IPS-NIHi11 (cell line): Measurements from ENCODE around the gene SEC23IP.
"Not testable (repeated sequence)": the region's sequence is repeated elsewhere in the genome, so short reads cannot be mapped to it uniquely, and the experiment has no call there.

ENCODE experiments used
- DNase-seq: peaks from one replicate; pipeline ENCODE4 v3.0.0; 2012; ENCODE audit warnings: mixed read lengths, low spot score

Gene SEC23IP

DNA sequence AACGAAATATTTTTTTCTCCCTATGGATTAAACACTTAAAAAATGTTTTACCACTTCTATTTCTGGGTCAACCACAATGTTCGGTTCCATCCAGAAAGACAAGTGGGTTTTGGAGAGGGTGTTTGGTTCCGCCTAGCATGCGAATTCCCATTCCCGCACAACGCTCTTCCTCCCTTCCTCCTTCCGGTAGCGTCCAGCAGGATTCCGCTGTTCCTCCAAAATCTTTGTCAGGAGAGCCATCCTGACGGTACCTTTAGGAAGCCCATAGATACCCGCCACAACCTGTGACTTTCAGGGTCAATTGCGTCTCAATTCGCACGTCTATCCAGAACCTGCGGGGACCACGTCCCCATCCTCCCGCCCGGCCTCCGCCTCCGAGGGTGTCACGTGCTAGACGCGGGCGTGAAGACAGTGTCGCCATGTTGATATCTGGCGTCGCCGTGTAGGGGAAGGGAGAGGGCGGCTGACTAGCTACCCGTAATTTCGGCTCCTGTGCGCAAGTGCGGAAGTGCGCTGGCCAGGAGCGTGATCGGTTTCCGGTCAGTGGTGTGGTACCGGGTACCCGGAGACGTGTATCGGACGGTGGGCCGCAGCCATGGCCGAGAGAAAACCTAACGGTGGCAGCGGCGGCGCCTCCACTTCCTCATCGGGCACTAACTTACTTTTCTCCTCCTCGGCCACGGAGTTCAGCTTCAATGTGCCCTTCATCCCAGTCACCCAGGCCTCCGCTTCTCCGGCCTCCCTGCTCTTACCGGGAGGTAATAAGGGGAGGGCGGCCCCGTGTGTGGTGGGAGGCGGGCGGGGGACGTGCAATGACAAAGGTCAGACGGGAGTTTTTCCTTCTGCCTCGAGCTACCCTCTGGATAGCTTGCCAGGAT lies at the start of gene SEC23IP:
Gene SEC23IP, plus strand, starts transcription at position 543 of the 878 bp plus-strand sequence. Its CDS starts 53 bp downstream, at position 596.
- DNase-seq: peak; percentile 96

GRCh38 chr10:119845656-119846055 lies 46.9 kb upstream of the SEC23IP start:
- DNase-seq: no peak

GRCh38 chr10:119849031-119849789 lies 43.3 kb upstream of the SEC23IP start:
- no peak for DNase-seq

GRCh38 chr10:119849944-119850343 lies 42.6 kb upstream of the SEC23IP start:
- DNase-seq: no peak

- no peak for DNase-seq
These were observed 40.3 kb upstream of the SEC23IP start for GRCh38 chr10:119852277-119852676.

GRCh38 chr10:119852822-119853221 lies 39.7 kb upstream of the SEC23IP start:
- DNase-seq: no peak

DNA sequence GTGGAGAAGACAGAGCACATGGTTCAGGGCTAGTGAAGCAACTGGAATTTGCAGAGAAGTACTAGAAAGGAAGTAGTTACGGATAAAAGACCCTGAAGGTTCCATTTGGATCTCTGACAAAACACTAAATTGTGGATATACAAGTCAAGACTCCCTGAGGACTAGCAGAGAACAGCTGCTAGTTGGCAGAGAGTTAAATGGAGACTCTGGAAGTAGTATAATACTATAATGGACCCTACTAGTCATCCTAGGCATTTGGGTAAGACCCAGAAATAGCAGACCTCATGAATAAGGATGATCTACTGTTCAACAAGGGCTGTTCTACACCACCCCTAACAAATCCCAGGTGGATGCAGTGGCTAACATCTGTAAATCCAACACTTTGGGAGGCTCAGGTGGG lies 39.0 kb upstream of the SEC23IP start:
- no peak for DNase-seq

GRCh38 chr10:119858063-119858462 lies 34.5 kb upstream of the SEC23IP start:
- no peak for DNase-seq

DNA sequence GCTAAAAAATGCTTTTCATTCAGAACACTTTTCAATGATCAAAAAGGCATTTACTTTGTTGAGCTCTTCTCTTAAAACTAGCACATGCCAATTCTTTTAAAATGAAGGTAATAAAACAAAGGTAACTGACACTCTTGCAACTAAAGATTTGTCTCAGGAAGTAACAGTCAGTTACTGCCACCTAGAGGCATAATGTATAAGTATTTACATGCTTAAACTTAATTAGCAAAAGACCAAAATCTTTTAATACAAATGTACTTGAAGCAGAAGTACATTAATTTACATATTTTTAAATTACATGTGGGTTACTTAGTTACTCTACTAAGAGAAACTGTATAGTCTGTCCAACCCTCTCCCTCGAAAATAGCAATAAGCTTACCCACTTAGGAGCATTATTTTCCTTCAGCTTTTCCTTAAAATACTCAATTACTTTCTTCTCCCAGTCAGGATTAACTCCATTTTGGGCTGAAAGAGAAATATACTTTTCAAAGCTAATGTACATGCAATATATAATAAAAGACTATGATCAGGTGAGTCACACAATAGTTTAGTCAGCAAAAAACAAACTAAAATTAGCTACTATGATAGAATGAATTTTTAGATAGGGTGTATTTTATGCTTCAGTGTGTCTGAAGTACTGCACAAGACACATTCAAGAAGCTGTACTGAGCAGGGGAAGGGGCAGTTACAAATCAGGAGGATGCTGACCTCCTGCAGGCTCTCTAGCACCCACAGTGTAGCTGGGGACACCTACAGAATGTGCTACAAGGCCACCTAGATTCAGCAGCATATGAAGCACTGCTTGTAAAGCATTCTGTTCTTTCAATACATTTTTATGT lies 32.9 kb upstream of the SEC23IP start:
- no peak for DNase-seq

GRCh38 chr10:119860866-119861607 lies 31.5 kb upstream of the SEC23IP start:
- DNase-seq: no peak

DNA sequence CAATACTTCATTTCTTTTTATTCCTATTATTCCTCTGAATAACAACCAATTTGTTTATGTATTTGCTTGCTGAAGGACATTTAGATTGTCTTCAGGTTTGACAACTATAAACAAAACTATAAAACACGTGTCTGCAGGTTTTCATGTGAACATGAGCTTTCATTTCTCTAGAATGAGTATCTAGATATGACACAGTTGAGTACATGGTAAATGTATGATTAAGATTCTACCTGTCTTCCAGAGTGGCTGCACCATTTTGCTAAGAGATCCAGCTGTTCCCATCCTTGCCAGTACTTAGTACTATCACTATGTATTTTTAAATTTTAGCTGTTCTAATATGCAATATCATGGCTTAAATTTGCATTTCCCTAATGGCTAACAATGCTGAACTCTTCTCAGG lies 30.0 kb upstream of the SEC23IP start:
- DNase-seq: no peak

DNA sequence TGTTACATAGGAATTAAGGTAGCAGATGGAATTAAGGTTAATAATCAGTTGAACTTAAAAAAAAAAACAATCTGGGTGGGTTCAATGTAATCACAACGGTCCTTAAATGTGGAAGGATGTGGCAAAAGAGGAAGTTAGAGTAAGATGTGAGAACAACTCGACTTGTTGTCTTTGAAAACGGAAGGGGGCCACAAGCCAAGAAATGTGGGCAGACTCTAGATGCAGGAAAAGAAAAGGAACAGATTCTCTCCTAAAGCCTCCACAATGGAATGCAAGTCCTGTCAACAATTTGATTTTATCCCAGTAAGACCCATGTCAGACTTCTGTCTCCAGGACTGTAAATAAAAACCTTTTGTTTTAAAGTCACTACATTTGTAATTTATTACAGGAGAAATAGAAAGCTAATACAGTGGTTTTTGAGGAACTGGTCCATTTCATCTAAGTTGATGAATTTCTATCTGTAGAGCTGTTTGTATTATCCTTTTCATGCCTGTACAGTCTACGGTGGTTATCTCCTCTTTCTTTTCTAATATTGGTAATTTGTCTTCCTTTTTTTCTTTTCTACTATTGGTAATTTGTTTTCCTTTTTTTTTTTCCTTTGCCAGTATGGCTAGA lies 28.5 kb upstream of the SEC23IP start:
- DNase-seq: no peak

- DNase-seq: no peak
These were observed 26.8 kb upstream of the SEC23IP start for GRCh38 chr10:119865699-119866240.

DNA sequence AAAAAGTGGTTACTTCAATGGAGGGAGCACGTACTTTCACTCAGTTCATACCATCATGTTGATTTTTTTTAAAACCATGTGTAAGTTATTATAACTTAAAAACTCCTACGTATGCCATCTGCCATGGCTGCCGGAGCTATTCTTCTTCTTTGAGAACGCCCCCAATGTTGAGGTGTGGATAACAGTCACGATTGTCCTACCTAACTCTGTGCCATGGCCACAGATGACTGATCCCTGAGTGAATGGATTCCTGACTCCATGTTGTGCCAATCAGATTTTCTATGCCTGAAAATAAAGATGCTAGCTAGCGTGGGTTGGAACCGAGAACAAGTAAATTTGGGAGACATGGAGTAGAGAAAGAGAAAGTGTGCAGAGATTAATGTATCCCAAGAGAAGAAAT lies 25.2 kb upstream of the SEC23IP start:
- no peak for DNase-seq

GRCh38 chr10:119869398-119869797 lies 23.1 kb upstream of the SEC23IP start:
- not testable (repeated sequence) for DNase-seq

DNA sequence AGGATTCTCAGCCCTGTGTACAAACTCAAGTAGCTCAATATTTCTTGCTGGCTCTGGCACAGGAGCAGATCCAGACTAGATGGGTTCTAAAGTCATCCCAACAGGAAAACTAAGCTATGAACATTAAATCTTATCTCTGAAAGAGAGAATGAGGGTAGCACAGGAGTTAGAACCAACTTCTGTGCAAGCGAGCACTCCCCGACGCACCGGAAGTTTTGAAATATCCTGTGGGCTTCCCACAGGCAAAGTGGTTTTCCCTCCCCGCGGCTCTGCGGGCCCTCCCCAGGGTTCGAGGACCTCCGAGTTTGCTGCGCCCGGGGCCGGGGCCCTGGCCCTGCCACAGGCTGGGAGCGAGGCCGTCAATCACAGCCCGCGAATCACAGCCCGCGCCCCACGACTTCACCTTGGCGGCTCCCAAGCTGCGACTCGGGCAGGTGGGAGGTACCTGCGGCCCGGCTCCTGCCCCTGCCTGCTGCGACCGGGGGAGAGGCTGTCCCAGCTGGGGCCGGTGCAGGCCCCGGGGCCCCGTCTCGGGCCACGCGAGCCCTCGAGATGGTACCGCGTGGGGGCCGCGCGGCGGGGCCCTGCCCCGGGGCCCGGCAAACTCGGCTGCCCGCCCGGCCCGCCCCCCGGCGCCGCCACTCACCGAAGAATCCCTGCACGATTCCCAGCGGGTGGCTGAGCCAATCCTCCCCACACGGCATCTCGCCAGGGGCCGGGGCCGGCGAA lies 20.5 kb upstream of the SEC23IP start:
- DNase-seq: peak; percentile 79

DNA sequence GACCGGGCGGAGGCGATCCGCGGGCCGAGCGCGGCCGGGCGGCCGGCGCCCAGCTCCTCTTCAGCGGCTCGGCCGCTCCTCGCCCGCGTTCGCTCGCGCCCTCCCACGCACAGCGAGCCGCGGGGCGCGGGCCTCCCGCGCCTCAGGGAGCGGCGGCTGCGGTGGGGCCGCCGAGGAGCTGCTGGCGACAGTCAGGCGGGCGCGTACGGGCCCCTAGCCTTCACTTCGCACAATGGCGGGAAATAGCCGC lies 20.0 kb upstream of the SEC23IP start, which contains the start of gene MCMBP:
Gene MCMBP, minus strand, starts transcription at position 234 of the 250 bp plus-strand sequence. CDS start 259 bp downstream, outside the sequence.
- no peak for DNase-seq

DNA sequence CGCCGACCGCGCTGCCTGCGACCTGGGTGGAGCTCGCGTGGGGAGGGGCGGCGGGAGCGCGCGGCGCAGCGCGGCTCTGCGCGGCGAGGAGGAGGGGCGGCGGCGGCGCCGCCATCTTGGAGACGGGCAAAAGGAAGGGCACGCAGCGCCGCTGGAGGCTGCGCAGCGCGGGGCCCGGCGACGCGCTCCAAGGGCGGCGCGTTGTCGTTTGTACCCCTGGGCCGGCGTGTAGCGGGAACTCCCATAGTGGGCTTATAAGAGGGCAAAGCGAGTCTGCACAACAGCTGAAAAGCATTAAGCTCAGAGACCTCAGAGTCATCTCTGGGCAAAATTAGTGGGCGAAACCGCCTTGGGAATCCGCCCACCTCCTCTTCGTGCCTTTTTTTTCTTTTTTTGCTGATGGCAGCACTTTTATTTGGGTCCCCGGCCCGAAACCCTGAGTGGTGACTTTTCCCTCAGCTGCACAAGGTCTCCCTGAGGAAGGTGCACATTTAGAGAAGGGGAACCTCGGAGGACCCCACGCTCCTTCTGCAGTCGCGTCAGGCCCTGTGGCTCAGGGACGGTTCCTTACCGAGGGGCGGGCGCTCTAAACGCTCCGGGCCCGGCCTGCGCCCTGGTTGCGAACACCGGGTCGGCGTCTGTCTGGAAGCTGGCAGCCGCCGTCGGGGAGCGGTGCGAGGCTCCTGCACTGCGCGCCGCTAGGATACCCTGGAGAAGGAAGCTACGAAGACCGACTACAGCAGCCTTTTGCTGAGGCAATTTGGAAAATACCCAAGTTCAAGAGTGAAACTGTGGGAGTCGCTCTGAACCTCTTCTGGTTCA lies 19.5 kb upstream of the SEC23IP start:
- DNase-seq: peak; percentile 88

DNA sequence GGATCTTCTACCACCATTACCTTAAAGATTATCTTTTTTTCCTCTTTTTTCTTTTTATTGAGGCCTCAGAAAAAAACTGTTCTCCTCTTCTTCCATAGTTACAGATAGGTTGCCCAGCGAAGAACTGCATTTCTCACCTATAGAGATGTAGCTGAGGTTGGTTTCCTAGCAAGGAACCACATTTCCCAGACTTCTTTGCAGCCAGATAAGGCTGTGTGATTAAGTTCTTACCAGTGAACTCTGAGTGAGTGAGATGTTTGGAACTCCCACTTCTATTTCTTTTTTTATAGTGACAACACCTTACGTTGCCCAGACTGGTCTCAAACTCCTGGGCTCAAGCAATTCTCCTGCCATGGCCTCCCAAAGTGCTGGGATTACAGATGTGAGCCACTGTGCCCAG lies 14.0 kb upstream of the SEC23IP start:
- DNase-seq: no peak
